SK-MEL-5 (cell line): ENCODE results near the gene OR14J1. TPM values are rescaled to one million over a fixed set of nuclear protein-coding genes. Genes with fewer than 3 reads are reported as not detected.

Experiments
- total RNA-seq: library from RNA; depleted of rRNA; stranded (reverse); fragments of >200 nt; shearing (Covaris generic); gene quantifications from 2 replicates; pipeline ENCODE4 v1.2.3, GENCODE V29; 2014; rRNA removed

The OR14J1 gene
- total RNA-seq, 1 experiment from 2014 or later: not detected

Other genes with a start within 250 kb of the OR14J1 start
- gene OR2B3, start 214.4 kb upstream of the OR14J1 start, total RNA-seq: not detected in 2 replicates
- not detected in 2 replicates for gene OR2J1, start 202.2 kb upstream of the OR14J1 start, total RNA-seq
- gene OR2J3, start 193.6 kb upstream of the OR14J1 start, total RNA-seq: not detected in 2 replicates
- not detected in 2 replicates for gene OR2J2, start 130.8 kb upstream of the OR14J1 start, total RNA-seq
- not detected in 2 replicates for gene OR5V1, start 67.2 kb downstream of the OR14J1 start, total RNA-seq
- gene OR12D3, start 73.6 kb downstream of the OR14J1 start, total RNA-seq: not detected in 2 replicates
- not detected in 2 replicates for gene OR12D2, start 93.9 kb downstream of the OR14J1 start, total RNA-seq
- gene OR12D1, start 113.2 kb downstream of the OR14J1 start, total RNA-seq: not detected in 2 replicates
- gene OR10C1, start 137.6 kb downstream of the OR14J1 start, total RNA-seq: not detected in 2 replicates
- not detected in 2 replicates for gene OR11A1, start 155.4 kb downstream of the OR14J1 start, total RNA-seq
- gene OR2H1, start 155.5 kb downstream of the OR14J1 start, total RNA-seq: not detected in 2 replicates
- gene MAS1L, start 186.3 kb downstream of the OR14J1 start, total RNA-seq: not detected in 2 replicates